HG03378 (cell line): Measurements from ENCODE around the gene TPGS1.

ENCODE experiments used
- ATAC-seq: cut with Tn5 transposase; IDR thresholded peaks from one replicate; pipeline ENCODE4 v1.9.1; 2021; ENCODE audit warnings: mild to moderate bottlenecking, moderate library complexity; ENCODE audit not compliant: unreplicated experiment

Gene TPGS1, protein sequence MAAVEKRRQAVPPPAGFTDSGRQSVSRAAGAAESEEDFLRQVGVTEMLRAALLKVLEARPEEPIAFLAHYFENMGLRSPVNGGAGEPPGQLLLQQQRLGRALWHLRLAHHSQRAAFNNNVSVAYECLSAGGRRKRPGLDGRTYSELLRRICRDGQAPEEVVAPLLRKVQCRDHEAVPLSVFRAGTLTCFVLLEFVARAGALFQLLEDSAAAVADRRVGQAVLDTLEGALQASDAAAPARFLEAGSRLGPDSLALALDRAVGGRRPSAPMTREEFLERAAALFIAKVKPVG

DNA sequence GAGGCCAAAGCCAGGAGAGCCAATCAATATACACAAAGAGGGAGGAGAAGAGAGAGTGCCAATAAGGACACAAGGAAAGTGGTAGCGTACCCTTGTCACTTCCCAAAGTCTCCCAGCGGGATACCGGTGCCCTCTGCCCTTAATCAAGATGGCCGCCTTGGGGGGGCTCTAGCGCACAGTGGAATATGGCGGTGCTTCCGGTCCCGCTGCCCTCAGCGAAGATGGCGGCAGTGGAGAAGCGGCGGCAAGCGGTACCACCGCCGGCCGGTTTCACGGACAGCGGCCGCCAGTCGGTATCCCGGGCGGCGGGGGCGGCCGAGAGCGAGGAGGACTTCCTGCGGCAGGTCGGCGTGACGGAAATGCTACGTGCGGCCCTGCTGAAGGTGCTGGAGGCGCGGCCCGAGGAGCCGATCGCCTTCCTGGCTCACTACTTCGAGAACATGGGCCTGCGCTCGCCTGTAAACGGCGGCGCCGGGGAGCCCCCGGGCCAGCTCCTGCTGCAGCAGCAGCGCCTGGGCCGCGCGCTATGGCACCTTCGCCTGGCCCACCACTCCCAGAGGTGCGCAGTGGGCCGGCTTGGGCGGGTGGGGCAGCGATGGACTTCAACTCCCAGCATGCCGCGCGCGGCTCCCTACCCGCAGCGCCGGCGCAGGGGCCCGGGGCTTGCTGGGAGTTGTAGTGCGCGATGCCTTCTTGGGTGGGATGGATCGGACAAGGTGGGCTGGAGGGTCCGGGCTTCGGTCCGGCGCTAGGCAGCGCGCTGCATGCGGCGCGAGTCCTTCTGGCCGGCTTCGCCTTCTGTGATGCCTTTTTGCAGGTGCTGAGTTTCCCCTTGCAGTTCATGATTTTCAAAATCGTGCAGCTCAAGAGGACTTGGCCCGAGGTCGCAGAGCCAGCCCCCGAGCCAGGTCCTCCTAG, at the start of gene TPGS1:
Gene TPGS1 (plus strand): TSS at position 212 of the 918 bp plus-strand sequence. CDS start 10 bp downstream, at position 222.
- peak; percentile 58 for ATAC-seq

DNA sequence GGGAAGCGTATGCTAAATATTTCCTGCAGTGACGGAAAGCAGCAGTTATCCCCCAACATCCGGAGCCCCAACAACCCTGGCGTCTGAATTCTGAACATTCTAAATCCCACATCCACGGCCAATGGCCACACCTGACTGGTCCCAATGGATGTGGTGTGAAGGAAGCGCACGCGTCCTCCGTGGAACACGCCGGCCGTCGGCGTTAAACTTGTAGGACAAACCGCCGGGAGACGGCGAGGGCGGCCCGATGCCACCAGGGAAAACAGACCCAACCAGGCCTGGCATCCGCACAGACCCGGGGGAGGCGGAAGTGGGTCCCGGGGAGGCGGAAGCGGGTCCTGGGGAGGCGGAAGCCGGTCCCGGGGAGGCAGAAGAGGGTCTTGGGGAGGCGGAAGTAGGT, 49.7 kb upstream of the TPGS1 start:
- no peak for ATAC-seq

DNA sequence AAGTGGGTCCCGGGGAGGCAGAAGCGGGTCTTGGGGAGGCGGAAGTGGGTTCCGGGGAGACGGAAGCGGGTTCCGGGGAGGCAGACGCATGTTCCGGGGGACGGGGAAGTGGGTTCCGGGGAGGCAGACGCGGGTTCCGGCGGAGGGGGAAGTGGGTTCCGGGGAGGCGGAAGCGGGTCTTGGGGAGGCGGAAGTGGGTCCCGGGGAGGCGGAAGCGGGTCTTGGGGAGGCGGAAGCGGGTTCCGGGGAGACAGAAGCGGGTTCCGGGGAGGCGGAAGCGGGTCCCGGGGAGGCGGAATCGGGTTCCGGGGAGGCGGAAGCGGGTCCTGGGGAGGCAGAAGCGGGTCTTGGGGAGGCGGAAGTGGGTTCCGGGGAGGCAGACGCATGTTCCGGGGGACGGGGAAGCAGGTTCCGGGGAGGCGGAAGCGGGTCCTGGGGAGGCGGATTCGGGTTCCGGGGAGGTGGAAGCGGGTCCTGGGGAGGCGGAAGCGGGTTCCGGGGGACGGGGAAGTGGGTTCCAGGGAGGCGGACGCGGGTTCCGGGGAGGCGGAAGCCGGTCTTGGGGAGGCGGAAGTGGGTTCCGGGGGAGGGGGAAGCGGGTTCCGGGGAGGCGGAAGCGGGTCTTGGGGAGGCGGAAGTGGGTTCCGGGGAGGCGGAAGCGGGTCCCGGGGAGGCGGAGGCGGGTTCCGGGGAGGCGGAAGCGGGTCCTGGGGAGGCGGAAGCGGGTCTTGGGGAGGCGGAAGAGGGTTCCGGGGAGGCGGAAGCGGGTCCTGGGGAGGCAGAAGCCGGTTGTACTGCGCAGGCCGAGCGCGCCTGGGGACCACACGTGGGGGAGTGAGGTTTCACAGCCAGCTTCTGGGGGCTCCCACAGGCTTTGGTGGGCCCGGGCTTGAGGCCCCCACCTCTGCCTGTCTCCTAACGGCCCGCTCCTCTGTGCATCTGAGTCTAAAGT, 48.9 kb upstream of the TPGS1 start:
- ATAC-seq, result no peak

DNA sequence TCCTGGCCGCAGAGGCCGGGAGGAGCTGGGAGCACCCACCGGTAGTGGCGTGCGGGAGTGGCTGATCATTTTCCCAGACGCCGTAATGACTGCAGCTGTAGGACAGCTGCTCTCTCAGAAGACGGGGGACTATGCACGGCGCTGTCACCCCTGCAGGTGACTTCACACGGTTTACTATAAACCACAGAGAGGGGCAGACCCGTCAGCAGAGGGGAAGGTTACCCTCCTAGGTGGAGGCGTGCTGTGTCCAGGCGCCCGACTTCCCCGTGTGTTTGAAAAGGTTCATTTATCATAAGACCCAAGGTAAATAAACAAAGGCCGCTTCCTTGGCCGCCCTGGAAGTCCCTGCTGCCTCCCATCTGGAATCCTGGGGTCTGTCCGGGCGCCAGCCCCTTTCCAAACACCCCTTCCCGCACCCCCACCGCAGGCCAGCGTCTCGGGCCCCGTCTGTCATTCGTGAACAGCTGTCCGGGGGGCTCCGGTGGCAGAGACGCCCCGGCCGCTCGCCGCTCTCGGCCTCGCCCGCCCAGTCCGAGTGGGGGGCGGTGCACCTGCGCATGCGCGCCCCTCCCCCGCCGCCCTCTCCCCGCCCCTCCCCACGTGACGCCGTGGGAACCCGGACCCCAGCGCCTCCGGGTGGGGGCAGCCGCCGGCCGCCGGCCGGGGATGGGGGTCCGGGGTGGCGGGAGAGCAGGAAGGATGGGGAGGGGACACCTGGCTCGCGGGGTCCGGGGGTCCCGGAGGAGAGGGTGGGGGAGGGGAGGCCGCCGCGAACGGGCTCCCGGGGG, 47.4 kb upstream of the TPGS1 start:
- no peak for ATAC-seq

DNA sequence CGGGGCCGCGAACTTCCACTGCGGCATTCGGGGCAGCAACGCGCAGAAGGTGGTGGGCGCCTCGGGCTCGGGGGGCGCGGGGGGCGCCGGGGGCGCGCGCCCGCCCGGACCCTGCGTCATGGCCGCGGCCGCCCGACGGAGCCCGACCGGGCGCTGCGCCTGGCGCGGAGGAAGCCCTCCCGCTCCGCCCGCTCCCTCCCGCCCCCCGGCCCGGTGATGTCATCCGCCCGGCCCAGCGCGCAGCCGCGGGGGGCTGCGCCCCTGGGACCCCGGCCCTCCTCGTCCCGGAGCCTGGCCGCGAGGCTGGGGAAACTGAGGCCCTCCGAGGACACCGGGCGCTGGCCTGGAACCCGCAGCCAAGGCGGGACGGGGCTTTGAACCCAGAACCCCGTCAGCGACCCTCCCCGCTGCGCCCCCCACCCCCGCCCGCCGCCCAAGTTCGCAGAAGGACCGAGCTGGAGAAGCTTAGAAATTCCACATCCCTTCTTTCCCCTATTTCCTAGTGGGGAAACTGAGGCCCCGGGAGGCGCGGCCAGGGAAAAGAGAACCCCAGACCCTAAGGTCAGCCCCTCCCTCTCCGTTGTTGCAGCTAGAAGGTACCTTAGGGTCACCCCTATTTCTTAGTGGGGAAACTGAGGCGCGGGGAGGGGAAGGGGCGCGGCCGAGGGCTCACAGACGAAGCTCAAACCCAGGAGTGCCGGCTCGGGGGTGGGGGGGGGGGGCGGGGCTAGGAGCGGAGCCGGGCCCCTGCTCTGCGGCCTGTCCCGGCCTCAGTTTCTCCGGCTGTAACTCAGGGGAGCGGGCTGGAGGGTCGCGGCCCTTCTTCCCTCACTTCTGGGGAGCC, 46.2 kb upstream of the TPGS1 start, which contains the start of gene SHC2:
Gene SHC2 (minus strand): TSS at position 157 of the 844 bp plus-strand sequence. CDS start 37 bp downstream, at position 120.
- no peak for ATAC-seq

DNA sequence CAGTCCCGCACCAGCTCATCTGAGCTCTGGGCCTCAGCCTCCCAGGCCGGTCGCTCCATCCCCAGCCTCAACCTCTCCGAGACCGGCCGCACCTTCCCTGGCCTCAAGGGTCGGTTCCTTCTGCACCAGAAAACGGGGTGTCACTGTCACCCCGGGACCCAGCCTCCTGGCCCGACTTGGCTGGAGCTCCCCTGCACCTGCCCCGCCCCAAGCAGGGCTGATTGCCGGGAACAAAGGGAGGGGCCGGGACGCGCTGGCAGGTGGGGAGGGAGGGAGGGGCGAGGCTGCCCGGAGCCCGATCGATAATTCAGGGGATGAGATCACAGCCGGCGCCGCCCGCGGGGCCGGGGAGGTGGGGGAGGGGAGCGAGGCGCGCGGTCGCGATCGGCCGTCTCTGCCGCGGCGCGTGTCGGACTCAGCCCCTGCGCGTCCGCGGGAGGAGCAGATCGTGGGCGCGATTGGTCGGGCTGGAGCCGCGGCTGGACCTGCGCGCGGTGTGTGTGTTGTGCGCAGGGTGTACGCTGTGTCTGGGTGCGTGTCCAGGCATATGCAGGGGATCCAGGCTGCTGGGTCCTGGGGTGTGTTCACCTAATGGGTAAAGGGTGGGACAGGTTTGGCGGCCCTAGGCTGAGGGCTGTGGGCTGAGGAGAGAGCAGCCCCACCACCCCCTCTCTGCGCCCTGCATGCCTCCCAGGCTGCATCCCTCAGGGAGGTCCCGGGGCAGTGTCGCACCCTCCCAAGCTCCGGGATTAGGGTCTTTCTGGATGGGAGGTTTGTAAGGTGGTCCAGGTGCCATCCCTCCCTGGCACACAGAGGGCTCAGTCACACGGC, 45.4 kb upstream of the TPGS1 start:
- no peak for ATAC-seq

DNA sequence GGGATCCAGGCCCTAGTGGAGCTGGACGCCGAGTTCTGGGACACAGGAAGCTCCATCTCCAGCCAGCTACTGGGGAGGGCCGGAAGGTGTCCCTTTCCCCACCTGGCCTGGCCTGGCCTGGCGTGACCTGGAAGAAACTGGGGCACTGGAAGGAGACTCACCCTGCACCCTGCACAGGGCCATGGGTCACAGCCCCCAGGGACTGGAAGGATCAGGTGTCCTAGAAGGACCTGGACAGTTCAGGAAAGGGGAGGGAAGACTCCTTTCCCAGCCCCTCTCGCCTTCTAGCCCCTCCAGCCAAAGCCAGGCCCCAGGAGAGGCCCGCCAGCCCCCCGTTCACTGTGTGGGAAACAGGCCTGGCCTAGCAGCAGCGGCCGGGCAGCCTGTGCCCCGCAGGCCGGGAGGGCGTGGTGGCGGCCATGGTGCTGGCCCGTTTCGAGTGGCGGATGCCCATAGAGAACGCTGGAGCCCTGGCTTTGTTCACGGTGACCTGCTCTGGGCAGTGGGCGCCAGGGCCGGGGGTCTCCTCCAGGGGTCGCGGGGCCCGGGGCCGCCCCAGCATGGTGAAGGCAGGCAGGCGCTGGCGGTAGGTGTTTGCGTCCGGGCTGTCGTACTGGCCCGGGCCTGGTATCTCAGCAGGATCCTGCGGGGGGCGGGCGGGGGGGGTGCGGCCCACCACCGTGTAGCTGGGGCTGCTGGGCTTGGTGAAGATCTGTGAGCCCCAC, 43.7 kb upstream of the TPGS1 start:
- no peak for ATAC-seq

DNA sequence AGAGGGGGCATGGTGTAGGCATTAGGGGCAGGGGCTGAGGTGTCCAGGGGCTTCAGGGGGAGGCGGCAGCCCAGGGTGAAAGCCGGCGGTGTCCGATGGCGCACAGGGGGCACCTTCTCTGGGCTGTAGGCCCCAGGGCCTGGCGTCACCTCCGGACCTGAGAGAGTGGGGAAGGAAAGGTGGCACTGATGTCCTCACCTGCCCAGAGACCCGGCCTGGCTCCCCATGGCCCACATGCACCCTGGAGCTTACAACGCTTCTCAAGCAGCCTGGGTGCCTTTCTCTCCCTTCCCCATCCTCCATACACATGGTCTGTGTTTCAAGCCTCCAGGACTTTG, 43.1 kb upstream of the TPGS1 start:
- no peak for ATAC-seq

DNA sequence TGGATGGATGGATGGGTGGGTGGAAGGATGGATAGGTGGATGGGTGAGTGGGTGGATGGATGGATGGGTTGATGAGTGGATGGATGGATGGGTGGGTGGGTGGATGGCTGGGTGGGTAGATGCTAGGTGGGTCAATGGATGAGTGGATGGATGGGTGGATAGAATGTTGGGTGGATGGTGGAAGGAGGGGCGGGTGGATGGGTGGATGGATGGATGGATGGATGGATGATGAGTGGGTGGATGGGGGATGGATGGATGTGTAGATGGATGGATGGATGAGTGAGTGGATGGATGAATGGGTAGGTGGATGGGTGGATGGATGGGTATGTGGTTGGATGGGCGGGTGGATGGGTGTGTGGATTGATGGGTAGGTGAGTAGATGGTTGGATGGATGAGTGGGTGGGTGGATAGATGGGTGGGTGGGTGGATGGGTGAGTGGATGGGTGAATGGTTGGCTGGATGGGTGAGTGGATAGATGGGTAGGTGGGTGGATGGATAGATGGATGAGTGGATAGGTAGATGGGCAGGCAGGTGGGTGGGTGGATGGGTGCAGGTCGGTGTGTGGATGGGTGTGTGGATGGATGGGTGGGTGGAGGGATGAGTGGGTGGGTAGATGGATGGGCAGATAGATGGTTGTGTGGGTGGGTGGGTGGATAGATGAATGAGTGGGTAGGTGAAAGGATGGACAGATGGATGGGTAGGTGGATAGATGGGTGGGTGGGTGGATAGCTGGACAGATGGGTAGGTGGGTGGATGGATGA, 42.1 kb upstream of the TPGS1 start:
- no peak for ATAC-seq

DNA sequence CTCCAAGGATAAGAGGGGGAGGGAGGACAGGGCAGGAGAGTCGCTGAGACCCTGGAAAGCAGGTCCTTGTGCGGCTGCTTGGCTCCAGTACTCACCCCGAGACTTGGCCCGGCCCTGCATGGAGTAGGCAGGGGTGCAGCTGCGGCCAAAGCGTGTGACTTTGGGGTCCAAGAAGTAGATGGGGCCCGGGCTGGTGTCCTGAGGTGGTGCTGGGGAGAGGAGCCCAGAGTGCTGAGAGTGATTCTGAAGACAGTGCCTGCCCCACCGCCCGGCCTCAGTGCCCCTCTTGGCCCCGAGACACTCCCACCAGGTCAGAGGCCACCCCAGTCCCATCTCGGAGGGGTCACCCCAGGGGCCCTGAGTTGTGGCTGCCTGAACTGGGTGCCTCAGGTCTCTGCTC, 39.7 kb upstream of the TPGS1 start:
- ATAC-seq, result no peak

DNA sequence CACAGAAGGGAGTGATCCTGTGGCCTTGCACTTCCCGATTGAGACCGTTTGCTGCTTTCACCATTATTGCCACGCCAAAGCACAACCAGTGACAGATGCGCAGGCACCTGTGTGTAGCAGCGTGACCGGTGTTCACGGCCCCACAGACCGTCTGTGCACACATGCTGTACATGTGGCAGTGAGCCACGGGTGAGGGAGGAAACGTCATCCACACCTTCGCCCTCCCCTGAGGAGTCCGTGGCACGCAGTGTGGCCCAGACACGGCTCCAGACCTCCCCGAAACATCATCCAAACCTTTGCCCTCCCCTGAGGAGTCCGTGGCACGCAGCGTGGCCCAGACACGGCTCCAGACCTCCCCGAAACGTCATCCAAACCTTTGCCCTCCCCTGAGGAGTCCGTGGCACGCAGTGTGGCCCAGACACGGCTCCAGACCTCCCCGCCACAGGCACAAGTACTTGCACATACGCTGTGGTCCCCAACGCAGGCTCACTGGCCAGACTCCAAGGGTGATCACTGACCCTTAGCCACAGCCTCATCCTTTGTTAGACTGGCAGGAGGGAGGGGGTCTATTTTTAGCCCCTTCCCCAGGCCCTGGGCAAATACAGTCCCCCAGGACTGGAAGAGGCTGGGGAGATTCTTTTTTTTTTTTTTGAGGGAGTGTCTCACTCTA, 38.6 kb upstream of the TPGS1 start:
- ATAC-seq, result no peak

DNA sequence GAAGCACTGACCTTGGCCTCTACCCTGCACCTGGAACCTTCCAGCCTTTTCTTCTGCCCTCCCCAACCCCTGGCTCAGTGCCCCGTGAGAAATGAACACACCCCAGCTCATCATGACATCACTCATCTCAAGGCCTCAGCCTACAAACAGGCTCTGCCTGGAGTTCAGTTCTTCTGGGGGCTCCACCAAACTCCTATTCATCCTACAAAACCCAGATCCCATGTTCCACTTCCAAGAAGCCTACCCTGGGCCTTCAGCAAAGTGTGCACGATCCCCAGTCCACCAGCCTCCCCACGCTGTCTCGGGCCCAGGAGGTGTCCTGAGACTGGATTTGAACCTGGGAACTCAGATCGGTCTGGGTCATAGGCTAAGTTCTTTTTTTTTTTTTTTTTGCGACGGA, 37.5 kb upstream of the TPGS1 start:
- no peak for ATAC-seq

DNA sequence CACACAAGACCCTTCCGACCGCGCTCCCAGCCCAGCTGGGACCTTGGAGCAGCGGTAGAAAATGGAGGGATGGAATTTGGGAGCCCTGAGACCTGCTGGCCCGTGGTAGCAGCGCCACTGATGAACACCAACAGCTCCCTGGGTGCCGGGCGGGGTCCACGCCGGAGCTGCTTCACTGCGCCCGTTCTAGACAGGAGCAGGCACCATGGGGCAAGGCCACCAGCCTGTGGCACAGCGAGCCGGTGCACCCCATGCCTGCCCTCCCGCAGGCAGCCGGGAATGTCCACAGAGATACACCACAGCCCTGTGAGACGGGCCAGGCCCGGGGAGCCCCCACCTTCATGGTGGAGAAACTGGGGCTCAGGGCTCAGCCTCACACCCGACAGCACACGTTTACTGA, 36.6 kb upstream of the TPGS1 start:
- no peak for ATAC-seq

DNA sequence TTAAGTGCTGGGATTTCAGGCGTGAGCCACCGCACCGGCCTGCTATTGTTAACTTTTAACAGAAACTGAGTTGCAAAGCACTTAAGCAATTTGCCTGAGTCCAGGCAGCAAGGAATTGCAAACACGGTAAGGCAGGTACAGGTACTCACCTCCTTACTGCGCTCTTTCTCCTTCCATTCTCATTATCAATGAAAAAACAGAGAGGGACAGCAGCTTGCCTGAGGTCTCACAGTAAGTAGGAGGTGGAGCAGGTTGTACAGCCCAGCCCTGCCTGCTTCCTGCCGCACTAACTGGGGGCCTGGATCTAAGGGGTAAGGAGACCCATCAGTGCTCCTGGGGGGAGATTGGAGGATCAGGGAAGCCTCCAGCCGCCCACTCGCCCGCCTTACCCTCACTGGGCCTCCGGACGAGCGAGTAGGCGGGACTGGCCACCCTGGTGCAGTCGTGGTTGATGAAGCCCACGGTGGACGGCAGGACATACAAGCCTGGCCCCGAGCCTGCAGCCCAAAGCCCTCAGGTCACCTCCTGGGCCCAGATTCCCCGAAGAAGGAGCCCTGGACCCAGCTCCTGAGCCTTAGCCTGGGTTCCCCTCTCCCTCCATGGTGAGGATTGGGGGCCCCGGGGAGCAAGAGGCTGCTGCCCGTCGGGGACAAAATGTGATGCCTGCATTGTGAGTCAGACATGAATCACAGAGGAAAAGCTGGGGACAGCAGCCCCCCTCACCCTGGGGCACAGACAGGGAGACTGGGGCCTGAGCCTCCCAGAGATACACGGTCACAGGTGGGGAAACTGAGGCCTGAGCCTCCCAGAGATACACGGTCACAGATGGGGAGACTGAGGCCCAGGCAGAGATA, 35.1 kb upstream of the TPGS1 start:
- no peak for ATAC-seq
